K562 (cell line): ENCODE data around the gene DSCAM.

ENCODE experiments used
- HNRNPUL1 ChIP-seq: fragments of 200-400 bp; formaldehyde crosslinking; IDR thresholded peaks from 2 replicates; pipeline ENCODE4 v1.6.1; 2017; ENCODE audit warnings: low read length
- JUN ChIP-seq, 2 experiments: sonication (generic) in 1 of 2; formaldehyde crosslinking in 1 of 2; IDR thresholded peaks; 2 replicates each; pipeline versions ENCODE4 v1.6.1 to v1.8.0; 2012 to 2022; ENCODE audit warnings: borderline replicate concordance in 2 of 2, mild to moderate bottlenecking in 2 of 2, improper control_type of control experiment in 1 of 2, low read depth in 1 of 2, low read length in 1 of 2, missing genetic modification reagents in 1 of 2
- SMC3 ChIP-seq: conservative IDR thresholded peaks from 2 replicates; pipeline ENCODE4 v1.6.1; 2011; ENCODE audit warnings: low read depth, low read length, improper control_type of control experiment; ENCODE audit not compliant: insufficient read depth
- TF ChIP-seq, protein P1 (sequence below): fragments of 450-650 bp; formaldehyde crosslinking; IDR thresholded peaks from 2 replicates; pipeline ENCODE4 v1.4.0; 2022; ENCODE audit warnings: mild to moderate bottlenecking, moderate library complexity

DNA sequence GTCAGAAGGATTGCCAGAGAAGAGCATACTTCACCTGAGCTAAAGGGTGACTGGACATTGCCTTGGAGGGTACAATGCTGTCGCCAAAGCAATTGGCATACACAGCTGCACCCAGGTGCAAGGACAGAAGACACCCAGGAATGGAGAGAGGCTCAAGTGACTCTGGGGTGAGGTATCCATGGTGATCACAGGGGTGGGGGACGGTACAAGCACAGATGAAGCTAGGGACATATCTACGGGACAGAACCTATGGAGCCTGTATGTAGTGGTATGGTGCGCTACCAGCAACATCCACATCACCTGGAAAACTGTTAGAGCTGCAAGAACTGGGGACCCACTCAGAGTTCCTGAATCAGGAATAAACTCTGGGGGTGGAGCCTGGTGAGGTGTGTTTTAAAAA, 693.6 kb downstream of the DSCAM start:
- no peak for TF ChIP-seq SMC3
- TF ChIP-seq, protein P1, sequence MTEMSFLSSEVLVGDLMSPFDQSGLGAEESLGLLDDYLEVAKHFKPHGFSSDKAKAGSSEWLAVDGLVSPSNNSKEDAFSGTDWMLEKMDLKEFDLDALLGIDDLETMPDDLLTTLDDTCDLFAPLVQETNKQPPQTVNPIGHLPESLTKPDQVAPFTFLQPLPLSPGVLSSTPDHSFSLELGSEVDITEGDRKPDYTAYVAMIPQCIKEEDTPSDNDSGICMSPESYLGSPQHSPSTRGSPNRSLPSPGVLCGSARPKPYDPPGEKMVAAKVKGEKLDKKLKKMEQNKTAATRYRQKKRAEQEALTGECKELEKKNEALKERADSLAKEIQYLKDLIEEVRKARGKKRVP (CRISPR knock-in tag), result no peak
- TF ChIP-seq HNRNPUL1, result no peak
- no peak for TF ChIP-seq JUN (IDR thresholded peaks at IDR 0.05; ENCODE audit: borderline replicate concordance, low read depth, low read length)
- no peak for TF ChIP-seq JUN (CRISPR knock-in tag; IDR thresholded peaks at IDR 0.05; ENCODE audit: borderline replicate concordance)
